GM18858 (cell line): ENCODE data around the gene CATSPER4.

Experiments used
- ATAC-seq: cut with Tn5 transposase; IDR thresholded peaks from one replicate; pipeline ENCODE4 v1.9.1; 2021; ENCODE audit not compliant: unreplicated experiment

Gene CATSPER4

DNA sequence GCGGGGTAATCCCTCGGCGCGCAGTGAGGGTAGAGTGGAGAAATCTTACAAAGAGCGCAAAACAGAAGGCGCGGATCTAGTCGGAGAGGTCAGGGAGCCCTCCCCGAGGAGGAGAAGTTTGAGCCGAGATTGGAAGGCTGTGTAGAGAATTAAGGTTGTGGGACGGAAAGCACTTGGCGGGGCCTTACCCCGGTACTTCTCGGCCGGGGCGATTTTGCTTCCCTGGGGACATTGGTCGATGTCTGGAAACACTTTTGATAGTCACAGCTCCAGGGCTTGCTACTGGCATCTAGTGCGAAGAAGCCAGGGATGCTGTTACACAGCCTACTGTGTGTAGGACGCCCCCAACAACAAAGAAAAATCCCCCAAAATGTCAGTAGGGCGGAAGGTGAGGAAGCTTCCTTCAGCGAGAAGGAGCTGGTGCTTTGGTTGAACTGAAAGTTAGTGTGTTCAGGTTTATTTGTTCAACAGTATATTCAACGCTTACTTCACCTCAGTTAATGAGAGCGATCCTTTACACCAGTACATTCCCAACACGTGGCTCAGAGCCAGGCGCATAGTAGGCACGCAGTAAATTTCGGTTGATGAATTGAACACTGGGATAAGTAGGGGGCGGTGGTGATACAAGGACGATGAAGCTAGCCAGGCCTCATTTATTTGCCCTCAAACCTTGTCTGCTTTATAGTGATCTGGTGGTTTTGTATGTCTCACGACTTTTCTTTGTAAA lies 44.4 kb downstream of the CATSPER4 start:
- no peak for ATAC-seq

DNA sequence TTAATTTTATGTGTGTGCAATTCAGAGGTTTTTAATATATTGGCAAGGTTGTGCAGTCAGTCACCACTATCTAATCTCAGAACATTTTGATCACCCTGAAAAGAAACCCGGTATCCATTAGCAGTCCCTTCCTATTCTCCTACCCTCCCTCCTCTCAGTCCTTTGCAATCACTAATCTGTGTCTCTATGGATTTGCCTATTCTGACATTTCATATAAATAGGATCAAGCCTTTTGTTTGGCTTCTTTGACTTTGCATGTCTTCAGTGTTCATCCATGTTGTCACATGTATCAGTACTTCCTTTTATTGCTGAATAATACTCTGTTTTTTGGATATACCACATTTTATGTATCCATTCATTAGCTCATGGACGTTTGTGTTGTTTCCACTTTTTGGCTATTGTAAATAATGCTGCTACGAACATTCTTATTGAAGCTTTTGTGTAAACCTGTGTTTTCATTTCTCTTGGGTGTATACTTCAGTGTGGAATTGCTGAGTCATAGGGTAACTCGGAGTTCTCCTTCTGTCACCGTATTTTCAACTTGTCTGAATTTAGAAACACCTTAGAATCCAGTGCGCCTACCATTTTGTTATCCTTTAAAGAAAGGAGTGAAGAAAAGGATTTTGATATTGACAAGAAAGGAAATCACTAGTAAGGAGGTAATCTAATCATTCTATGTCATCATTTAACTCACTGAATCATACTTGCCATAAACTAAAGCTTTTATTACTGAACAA lies 47.0 kb downstream of the CATSPER4 start:
- no peak for ATAC-seq

DNA sequence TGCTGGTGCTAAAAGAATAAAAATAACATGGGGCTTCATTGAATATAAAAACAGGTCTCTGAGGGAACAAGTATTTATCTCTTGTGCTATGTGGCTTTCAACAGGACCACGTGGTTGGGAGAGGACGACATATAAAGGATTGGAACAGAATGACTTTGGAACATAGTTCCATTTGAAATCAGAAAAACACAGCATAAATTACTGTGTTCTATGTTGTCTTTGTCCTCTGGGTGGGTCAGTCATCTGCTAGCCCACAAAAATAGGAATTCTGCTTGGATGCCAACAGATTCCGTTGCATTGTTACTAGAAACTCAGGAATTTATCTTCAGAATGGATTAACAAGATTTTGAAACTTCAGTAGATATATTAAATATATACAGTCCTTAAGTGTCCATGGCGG lies 49.5 kb downstream of the CATSPER4 start:
- no peak for ATAC-seq
